Spleen (tissue), 3 donors: ENCODE results near the gene GRAMD1C.

Experiments
- POLR2A ChIP-seq, 3 donors: fragments of 450-650 bp; IDR thresholded peaks; one replicate each; pipeline ENCODE4 v1.5.1; 2017; ENCODE audit warnings: antibody characterized with exemption in 3 of 3, mild to moderate bottlenecking in 1 of 3
- POLR2AphosphoS5 ChIP-seq, 3 donors: sonication (generic); formaldehyde crosslinking; IDR thresholded peaks; one replicate each; pipeline ENCODE4 v1.5.1; 2017; ENCODE audit warnings: antibody characterized with exemption in 3 of 3

- TF ChIP-seq POLR2A (IDR thresholded peaks at IDR 0.05) (no peak), POLR2AphosphoS5 (IDR thresholded peaks at IDR 0.05) (no peak)
Observed at GRCh38 chr3:113981803-113982202, 143.2 kb downstream of the GRAMD1C start.
